ENCODE data around the gene KSR1. TPM values are rescaled to one million over a fixed set of nuclear protein-coding genes. Genes with fewer than 3 reads are reported as not detected.

Gene KSR1
- total and polyA plus RNA-seq, 2 of the 8 experiments (the other 6 are each of a cell fraction or from before 2014, with no cell fraction given): 14.1 to 34.7 TPM

DNA sequence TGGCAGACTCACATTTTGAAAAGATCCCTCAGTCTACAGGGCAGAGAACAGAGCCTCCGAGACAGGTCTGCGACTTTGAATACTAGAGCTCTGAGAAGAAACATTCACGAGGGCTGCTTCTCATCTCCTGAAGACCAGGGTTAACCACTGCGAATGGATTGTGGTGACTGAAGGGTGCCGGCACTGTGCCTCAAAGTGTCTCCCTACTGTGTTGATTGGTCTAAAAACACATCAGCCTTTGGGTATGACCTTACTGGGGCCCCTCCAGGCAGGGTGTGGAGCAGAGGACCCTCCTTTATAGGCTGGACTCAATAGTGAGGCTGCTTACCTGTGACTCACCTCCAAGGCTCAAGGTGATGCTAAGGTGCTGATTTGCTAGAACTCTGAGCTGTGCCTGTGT, 172.1 kb downstream of the KSR1 start:
- POLR2A ChIA-PET (ENCODE audit: partially characterized antibody): no interaction called here
- H3K27ac ChIP-seq (ENCODE audit: low read depth, low read length): no peak overlapping the region

More for the DNA sequence above, 172.1 kb downstream of the KSR1 start:
- Histone ChIP-seq H2BK20ac (ENCODE audit: low read length) (no peak overlapping the region), H4K5ac (ENCODE audit: insufficient read length, low read depth, low read length) (no peak overlapping the region), H3K23ac (ENCODE audit: insufficient read length) (no peak overlapping the region), H3K18ac (ENCODE audit: extremely low read depth, low read length) (no peak overlapping the region), H2BK5ac (ENCODE audit: low read depth, low read length) (no peak overlapping the region), H3K4me1 (replicated peaks in 1 of 4; ENCODE audit: control insufficient read depth in 3 of 4, insufficient read depth in 4 of 4, low read length in 3 of 4) (peaks cover 0 to 4% (median 0%) of the 10 kb centered on the region in 4 experiments; a peak in 2 of 7 replicates), H4K20me1 (replicated peaks in 1 of 2; ENCODE audit: control insufficient read depth in 1 of 2, insufficient read depth in 2 of 2, low read length in 2 of 2) (no peaks in the 10 kb centered on the region), H2AFZ (ENCODE audit: low read length) (no peak overlapping the region), H3K9ac (replicated peaks in 1 of 4; ENCODE audit: extremely low read depth in 1 of 4, low read depth in 3 of 4, low read length in 3 of 4) (no peak overlapping the region), H4K91ac (replicated peaks; ENCODE audit: insufficient read length, low read length) (no peak overlapping the region), H3K4ac (replicated peaks; ENCODE audit: insufficient read length, low read depth, low read length) (no peak overlapping the region), H3K9me3 (ENCODE audit: insufficient read depth in 2 of 2, low read depth in 1 of 2, low read length in 1 of 2) (no peaks in the 10 kb centered on the region), H3K79me1 (ENCODE audit: low read depth, low read length) (no peaks in the 10 kb centered on the region), H3K23me2 (ENCODE audit: low read depth, low read length) (no peaks in the 10 kb centered on the region), H2AK5ac (ENCODE audit: low read depth, low read length) (no peak overlapping the region), H2BK15ac (ENCODE audit: low read length) (no peak overlapping the region), H2BK120ac (replicated peaks; ENCODE audit: low read depth, low read length) (no peak overlapping the region), H3K4me2 (ENCODE audit: insufficient read depth in 1 of 2, low read depth in 2 of 2, low read length in 2 of 2) (no peak overlapping the region), H3K27me3 (replicated peaks in 1 of 4; ENCODE audit: control insufficient read depth in 3 of 4, extremely low read depth in 1 of 4, insufficient read depth in 3 of 4, low read length in 3 of 4) (no peaks in the 10 kb centered on the region), H3K79me2 (ENCODE audit: control insufficient read depth in 1 of 2, insufficient read depth in 2 of 2, low read length in 2 of 2) (no peaks in the 10 kb centered on the region), H3K56ac (replicated peaks; ENCODE audit: insufficient read length, low read depth, low read length) (no peak overlapping the region), H4K8ac (ENCODE audit: extremely low read depth, insufficient read depth, low read length) (no peak overlapping the region), H3K14ac (ENCODE audit: insufficient read length) (no peak overlapping the region), H3K4me3 (ENCODE audit: extremely low read depth in 1 of 4, insufficient read depth in 2 of 4, low read depth in 3 of 4, low read length in 4 of 4) (no peak overlapping the region), H2BK12ac (ENCODE audit: low read depth, low read length) (no peak overlapping the region), H3K36me3 (ENCODE audit: control insufficient read depth in 2 of 4, insufficient read depth in 4 of 4, low read length in 3 of 4) (peaks cover 0 to 5% (median 0%) of the 10 kb centered on the region in 4 experiments; a peak in 3 of 8 replicates)
- CTCF ChIA-PET (ENCODE audit: partially characterized antibody): interaction anchor here (0.7 to 1.3 kb wide), 3 partner anchors 17 to 23 kb away, joined by 3 to 6 read pairs (median 4); no protein-coding TSS in a partner anchor
- no peak for TF ChIP-seq NRF1 (IDR thresholded peaks at IDR 0.05; ENCODE audit: low read depth, low read length)
- TF ChIP-seq CHD2 (IDR thresholded peaks at IDR 0.05; ENCODE audit: low read length): no peak
- no peak for TF ChIP-seq SP1 (IDR thresholded peaks at IDR 0.05; ENCODE audit: low read depth, low read length)
- TF ChIP-seq, protein P1, sequence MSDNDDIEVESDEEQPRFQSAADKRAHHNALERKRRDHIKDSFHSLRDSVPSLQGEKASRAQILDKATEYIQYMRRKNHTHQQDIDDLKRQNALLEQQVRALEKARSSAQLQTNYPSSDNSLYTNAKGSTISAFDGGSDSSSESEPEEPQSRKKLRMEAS (IDR thresholded peaks at IDR 0.05): no peak
- TF ChIP-seq TCF12 (IDR thresholded peaks at IDR 0.05; ENCODE audit: low read depth, low read length): no peak
- 88% methylated on average over 5 of the region's 5 CpGs; no CpG with 5 or more reads in 1 of the 2 experiments for WGBS, 2 experiments (ENCODE audit: extremely low coverage in 1 of 2, insufficient coverage in 1 of 2, insufficient read length in 1 of 2, insufficient replicate concordance in 2 of 2, low coverage in 1 of 2, low lambda C conversion rate in 2 of 2, missing lambda C conversion rate in 1 of 2)
- DNase-seq (ENCODE audit: low read depth in 1 of 2, low spot score in 2 of 2): no peak
- no peak for FAIRE-seq

All from H1 (cell line).